Neuron (in vitro differentiated cells): ENCODE results near the gene METAP2.
"Not testable (repeated sequence)": the region's sequence is repeated elsewhere in the genome, so short reads cannot be mapped to it uniquely, and the experiment has no call there.

Experiments
- H2AFZ ChIP-seq: one replicate; pipeline ENCODE4 v1.6.1; 2013; ENCODE audit warnings: low read depth, mild to moderate bottlenecking, inconsistent platforms, low read length, moderate library complexity
- H3K27me3 ChIP-seq: one replicate; pipeline ENCODE4 v1.6.1; 2013; ENCODE audit warnings: low read length; ENCODE audit not compliant: insufficient read depth
- H3K36me3 ChIP-seq: one replicate; pipeline ENCODE4 v1.6.1; 2013; ENCODE audit warnings: low read length; ENCODE audit not compliant: insufficient read depth
- H3K4me1 ChIP-seq: one replicate; pipeline ENCODE4 v1.6.1; 2013; ENCODE audit warnings: low read length; ENCODE audit not compliant: insufficient read depth
- H3K4me3 ChIP-seq: 2 replicates; pipeline ENCODE4 v1.5.1; 2013; ENCODE audit warnings: mild to moderate bottlenecking, low read length, moderate library complexity
- H3K9me3 ChIP-seq: one replicate; pipeline ENCODE4 v1.6.1; 2013; ENCODE audit warnings: low read length

The METAP2 gene

GRCh38 chr12:95452501-95452900 lies 21.5 kb upstream of the METAP2 start:
- not testable (repeated sequence) for H3K4me3 ChIP-seq, H2AFZ ChIP-seq

GRCh38 chr12:95453881-95454280 lies 20.1 kb upstream of the METAP2 start:
- H2AFZ ChIP-seq, H3K36me3 ChIP-seq, H3K4me1 ChIP-seq, H3K27me3 ChIP-seq, H3K9me3 ChIP-seq, H3K4me3 ChIP-seq: not testable (repeated sequence)

More at GRCh38 chr12:95452501-95452900, 21.5 kb upstream of the METAP2 start:
- not testable (repeated sequence) for H3K4me1 ChIP-seq, H3K27me3 ChIP-seq, H3K36me3 ChIP-seq, H3K9me3 ChIP-seq

GRCh38 chr12:95454780-95455215 lies 19.2 kb upstream of the METAP2 start:
- H2AFZ ChIP-seq, H3K9me3 ChIP-seq, H3K27me3 ChIP-seq, H3K4me3 ChIP-seq, H3K4me1 ChIP-seq, H3K36me3 ChIP-seq: not testable (repeated sequence)

GRCh38 chr12:95457605-95458004 lies 16.3 kb upstream of the METAP2 start:
- not testable (repeated sequence) for H3K9me3 ChIP-seq, H3K4me3 ChIP-seq, H3K4me1 ChIP-seq, H3K36me3 ChIP-seq, H3K27me3 ChIP-seq, H2AFZ ChIP-seq

- Histone ChIP-seq H3K4me1 (no peaks in the 10 kb centered on the region), H3K4me3 (no peak overlapping the region), H2AFZ (no peak overlapping the region), H3K27me3 (peaks cover 3% of the 10 kb centered on the region), H3K36me3 (no peaks in the 10 kb centered on the region), H3K9me3 (no peaks in the 10 kb centered on the region)
These were observed 15.2 kb upstream of the METAP2 start for GRCh38 chr12:95458761-95459160.

- Histone ChIP-seq H2AFZ (no peak overlapping the region), H3K4me1 (no peaks in the 10 kb centered on the region), H3K4me3 (no peak overlapping the region), H3K36me3 (no peaks in the 10 kb centered on the region), H3K9me3 (no peaks in the 10 kb centered on the region), H3K27me3 (peaks cover 3% of the 10 kb centered on the region)
These were observed 14.6 kb upstream of the METAP2 start for GRCh38 chr12:95459310-95459709.

GRCh38 chr12:95460105-95460504 lies 13.8 kb upstream of the METAP2 start:
- peaks cover 3% of the 10 kb centered on the region for H3K27me3 ChIP-seq
- H3K9me3 ChIP-seq, result no peaks in the 10 kb centered on the region
- no peak overlapping the region for H2AFZ ChIP-seq
- no peaks in the 10 kb centered on the region for H3K4me1 ChIP-seq
- no peaks in the 10 kb centered on the region for H3K36me3 ChIP-seq
- H3K4me3 ChIP-seq, result no peak overlapping the region

- Histone ChIP-seq H2AFZ (no peak overlapping the region), H3K9me3 (no peaks in the 10 kb centered on the region), H3K27me3 (peaks cover under 1% of the 10 kb centered on the region), H3K4me3 (no peak overlapping the region), H3K4me1 (no peaks in the 10 kb centered on the region), H3K36me3 (no peaks in the 10 kb centered on the region)
These were observed 13.1 kb upstream of the METAP2 start for GRCh38 chr12:95460896-95461295.

GRCh38 chr12:95462081-95462480 lies 11.9 kb upstream of the METAP2 start:
- Histone ChIP-seq H2AFZ (no peak overlapping the region), H3K9me3 (no peaks in the 10 kb centered on the region), H3K27me3 (no peaks in the 10 kb centered on the region), H3K36me3 (no peaks in the 10 kb centered on the region), H3K4me3 (no peak overlapping the region), H3K4me1 (no peaks in the 10 kb centered on the region)

- Histone ChIP-seq H3K27me3 (no peaks in the 10 kb centered on the region), H3K4me1 (no peaks in the 10 kb centered on the region), H3K4me3 (no peak overlapping the region), H3K36me3 (no peaks in the 10 kb centered on the region), H2AFZ (no peak overlapping the region), H3K9me3 (no peaks in the 10 kb centered on the region)
These were observed 11.4 kb upstream of the METAP2 start for GRCh38 chr12:95462551-95462950.

GRCh38 chr12:95463050-95463449 lies 10.9 kb upstream of the METAP2 start:
- Histone ChIP-seq H3K9me3 (no peaks in the 10 kb centered on the region), H3K4me1 (no peaks in the 10 kb centered on the region), H2AFZ (no peak overlapping the region), H3K36me3 (no peaks in the 10 kb centered on the region), H3K4me3 (no peak overlapping the region), H3K27me3 (no peaks in the 10 kb centered on the region)

GRCh38 chr12:95463776-95464175 lies 10.2 kb upstream of the METAP2 start:
- H3K9me3 ChIP-seq, H2AFZ ChIP-seq, H3K36me3 ChIP-seq, H3K4me3 ChIP-seq, H3K4me1 ChIP-seq, H3K27me3 ChIP-seq: not testable (repeated sequence)

GRCh38 chr12:95465275-95465674 lies 8.7 kb upstream of the METAP2 start:
- Histone ChIP-seq H3K4me1 (no peaks in the 10 kb centered on the region), H3K4me3 (no peak overlapping the region), H3K36me3 (no peaks in the 10 kb centered on the region), H2AFZ (no peak overlapping the region), H3K27me3 (peaks cover 2% of the 10 kb centered on the region), H3K9me3 (no peaks in the 10 kb centered on the region)

GRCh38 chr12:95470300-95470699 lies 3.7 kb upstream of the METAP2 start:
- H2AFZ ChIP-seq, result no peak overlapping the region
- H3K36me3 ChIP-seq, result no peaks in the 10 kb centered on the region
- H3K9me3 ChIP-seq, result no peaks in the 10 kb centered on the region
- H3K4me3 ChIP-seq, result no peak overlapping the region
- H3K27me3 ChIP-seq, result peaks cover 2% of the 10 kb centered on the region
- peaks cover 10% of the 10 kb centered on the region for H3K4me1 ChIP-seq
